Raji (cell line): Measurements from ENCODE around the gene AMBP.

Experiments
- POLR2A ChIP-seq: IDR thresholded peaks from 2 replicates; pipeline ENCODE4 v1.6.1; 2011; ENCODE audit warnings: low read depth, low read length, control low read depth; ENCODE audit not compliant: insufficient read depth

Gene AMBP

DNA sequence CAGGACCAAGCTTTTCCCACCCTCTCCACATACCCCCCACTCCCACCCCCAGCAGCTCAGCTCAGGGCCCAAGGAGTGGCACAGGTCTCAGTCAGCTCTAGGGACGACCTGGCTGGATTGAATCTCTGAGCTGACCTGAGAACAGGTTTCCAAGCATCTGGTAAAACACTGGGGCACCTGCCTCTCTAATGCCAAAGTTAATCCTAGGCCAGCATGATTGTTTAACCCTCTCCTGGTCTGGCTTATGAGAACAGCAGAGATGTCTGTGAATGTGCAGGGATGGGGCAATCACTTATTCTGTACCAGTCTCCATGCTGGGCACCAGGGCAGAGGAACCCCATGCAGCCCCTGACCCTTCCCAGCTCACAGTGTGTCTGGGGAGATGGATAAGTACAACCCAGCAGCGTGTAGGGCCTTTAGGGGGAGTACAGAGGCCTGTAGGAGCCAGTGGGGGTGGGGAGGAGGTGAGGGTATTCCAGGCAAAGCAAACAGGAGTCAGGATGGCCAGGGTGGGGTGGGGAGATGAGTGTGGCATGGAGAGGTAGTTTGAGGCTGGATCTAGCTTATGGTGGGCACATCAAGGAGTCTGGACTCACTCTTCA lies 21.7 kb upstream of the AMBP start:
- TF ChIP-seq POLR2A = no peak

DNA sequence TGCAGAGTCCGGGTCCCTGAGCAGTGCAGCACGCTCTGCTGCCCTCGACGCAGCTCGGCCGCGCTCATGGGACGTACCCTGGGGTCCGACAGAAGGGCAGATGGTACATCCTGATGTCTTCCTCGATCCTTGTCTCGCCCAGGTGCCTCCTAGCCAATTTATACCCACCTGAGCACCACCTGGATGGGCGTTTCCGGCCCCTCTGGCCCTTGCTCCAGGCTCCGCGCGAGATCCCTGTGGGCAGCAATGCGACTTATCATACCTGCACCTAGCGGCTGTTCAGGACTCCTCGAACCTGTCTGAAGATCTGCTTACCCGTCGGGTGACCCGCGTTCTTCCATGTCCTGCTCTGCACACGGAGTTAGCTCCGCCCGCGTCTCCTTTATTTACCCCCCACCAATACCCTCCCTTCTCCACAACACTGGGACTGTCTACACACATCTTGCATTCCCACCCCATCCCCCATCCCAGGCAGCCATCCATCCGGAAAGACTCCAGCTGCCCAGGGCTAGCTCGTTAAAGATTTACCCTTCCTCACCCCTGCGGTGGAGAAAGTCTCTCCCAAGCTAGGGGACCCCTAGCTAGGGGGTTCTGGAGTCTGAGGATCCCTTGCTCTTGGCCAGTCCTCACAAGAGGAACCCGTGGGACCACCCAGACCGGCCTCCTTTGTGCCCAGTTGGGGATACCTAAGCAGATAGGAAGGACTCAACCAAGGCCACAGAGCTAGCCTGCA lies 21.0 kb upstream of the AMBP start, which contains the start of gene KIF12:
TSS of gene KIF12 (minus strand) at position 357 of the 733 bp plus-strand sequence. CDS start at position 341, 16 bp downstream.
- no peak for TF ChIP-seq POLR2A

- no peak for TF ChIP-seq POLR2A
Observed at GRCh38 chr9:114098021-114098935, 20.2 kb upstream of the AMBP start.

DNA sequence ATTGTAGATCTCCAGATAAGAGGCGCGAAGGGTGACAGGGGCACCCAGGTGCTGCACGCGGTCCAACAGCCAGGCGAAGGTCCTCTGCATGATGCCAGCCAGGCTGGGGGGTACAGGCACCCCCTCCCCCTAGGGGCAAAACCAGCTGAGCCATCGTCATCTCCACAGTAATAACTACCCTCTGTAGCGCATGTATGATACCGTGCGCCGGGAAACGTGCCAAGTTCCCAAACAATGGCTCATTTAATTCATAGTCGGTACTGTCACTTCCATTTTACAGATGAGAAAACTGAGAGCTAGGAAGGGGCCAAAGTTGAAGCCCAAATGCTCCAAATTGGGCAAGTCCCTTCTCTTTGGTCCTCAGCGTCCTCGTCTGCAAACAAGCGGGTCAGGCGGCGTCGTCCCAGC lies 19.5 kb upstream of the AMBP start:
- no peak for TF ChIP-seq POLR2A

GRCh38 chr9:114096866-114097612 lies 18.9 kb upstream of the AMBP start:
- TF ChIP-seq POLR2A = no peak

- no peak for TF ChIP-seq POLR2A
Observed at GRCh38 chr9:114096041-114096511, 18.0 kb upstream of the AMBP start.

DNA sequence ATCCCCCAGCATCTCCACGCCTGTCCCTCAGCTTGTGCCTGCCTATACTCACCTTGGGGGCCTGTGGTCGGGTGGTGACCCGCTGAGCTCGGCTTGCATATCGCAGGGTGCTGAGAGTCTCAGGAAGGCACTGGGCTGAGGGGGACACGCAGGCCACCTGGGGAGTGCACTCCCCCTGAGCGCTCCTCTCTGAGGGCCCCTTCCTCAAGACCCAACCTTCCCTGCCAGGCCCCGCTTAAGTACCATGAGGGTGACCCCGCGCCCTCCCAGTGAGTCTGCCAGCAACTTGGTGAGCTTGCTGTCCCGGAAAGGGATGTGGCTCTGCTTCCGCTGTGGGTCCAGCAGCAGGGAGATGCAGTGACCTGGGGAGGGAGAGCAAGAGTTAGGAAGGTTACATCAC lies 16.9 kb upstream of the AMBP start:
- TF ChIP-seq POLR2A = no peak

DNA sequence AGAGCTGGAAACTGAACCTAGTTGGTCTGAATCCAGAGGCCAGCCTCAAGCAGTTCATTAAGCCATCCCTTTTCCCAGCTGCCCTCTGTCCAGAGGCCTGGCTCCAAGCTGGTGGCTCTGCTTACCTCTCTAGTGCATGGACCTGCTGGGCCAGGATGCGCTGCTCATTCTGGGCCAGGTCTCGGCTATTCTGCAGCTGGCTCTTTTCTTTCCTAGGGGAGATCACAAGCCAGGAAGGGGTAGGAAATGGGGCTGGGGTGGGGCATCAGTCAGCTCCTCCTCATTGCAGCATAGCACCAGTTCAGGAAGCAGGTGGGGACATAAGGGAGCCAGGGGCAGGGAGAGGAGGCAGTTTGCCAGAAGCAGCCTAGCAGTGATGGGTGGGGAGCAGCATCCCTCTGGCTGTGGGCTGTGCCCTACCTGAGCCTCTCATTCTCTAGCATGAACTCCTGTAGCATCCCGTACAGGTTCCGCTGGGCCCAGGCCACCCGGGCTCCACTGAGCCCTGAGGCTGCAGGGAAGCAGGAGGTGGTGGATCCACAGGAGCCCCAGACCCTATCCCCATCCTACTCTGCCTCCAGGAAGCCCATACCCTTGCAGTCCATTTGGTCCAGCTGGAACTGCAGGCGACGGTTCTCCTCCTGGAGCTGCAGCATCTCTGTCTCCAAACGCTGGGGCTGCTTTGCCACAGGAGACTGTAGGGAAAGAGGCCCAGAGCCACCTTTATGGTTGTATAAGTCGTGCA lies 15.8 kb upstream of the AMBP start:
- TF ChIP-seq POLR2A = no peak

DNA sequence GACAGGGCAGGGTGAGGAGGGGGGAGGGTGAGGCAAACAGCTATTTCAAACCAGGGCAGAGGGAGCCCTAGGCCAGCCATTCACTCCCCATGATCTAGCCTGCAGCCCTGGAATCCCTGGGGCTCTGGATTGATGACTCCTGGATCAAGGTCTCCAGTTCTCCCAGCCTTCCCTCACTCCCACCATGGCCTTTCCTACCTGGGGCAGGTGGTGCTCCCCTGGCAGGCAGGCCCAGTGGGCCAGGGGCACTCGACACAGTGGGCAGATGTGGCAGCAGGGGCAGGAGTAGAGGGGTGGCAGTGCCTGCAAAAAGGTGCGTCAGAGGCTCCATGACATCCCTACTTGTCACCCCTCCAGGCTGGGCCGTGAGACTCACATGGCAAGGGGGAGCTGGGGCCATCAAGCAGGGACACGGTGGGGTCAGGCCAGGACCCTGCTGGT lies 15.0 kb upstream of the AMBP start:
- TF ChIP-seq POLR2A = no peak

GRCh38 chr9:114092336-114092735 lies 14.2 kb upstream of the AMBP start:
- TF ChIP-seq POLR2A = no peak

DNA sequence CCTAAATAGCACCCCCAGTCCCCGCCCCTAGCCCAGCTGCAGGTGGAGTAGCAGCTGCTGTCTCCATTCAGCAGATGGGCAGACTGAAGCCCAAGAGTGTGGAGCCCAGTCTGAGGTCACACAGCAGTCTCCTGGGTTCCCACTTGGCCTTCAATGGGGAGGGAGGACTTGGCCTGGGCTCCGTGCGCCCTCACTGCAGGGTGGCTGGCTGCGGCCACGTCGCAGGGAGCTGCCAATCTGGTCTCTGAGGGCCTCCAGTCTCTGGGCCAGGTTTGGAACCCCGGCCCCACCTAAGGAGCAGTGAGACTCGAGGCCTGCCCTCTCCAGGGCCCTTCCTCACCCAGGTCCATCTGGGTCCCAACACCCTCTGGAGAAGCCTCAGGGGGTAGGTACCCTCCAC lies 13.6 kb upstream of the AMBP start:
- TF ChIP-seq POLR2A = no peak

- TF ChIP-seq POLR2A = no peak
Observed at GRCh38 chr9:114090798-114091197, 12.7 kb upstream of the AMBP start.

DNA sequence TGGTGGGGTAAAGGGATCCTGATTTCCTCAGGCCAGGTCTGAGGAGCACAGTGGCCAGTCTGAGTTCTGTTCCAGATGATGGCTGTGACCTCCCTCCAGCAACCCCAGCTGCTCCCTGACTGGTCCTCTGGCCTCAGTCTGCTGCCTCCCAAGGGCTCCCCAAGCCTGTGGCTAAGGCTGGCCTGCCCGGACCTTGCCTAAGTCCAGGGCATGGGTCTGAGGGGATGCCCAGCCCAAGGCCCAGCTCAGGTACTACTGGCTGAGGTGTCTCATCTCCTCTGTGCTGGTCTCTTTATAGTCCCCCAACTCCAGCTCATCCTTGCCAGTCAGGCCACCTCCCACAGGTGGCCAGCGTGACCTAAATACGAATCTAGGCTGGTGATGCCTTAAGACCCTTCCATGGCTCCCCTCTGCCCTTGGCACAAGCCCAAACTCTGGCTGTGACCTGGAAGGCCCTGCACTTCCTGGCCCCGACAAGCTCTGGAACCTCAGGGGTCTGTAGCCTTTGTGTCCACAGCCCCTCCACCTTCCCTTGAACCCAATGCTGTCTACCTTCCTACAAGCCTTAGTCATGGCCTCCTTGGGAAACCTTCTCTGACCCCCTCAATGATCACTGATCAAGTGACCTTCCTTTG lies 11.2 kb upstream of the AMBP start:
- TF ChIP-seq POLR2A = no peak
